Tibial nerve (tissue), 4 donors: Measurements from ENCODE around the gene GPR135.

ENCODE experiments used
- EP300 ChIP-seq, 2 donors: sonication (generic); formaldehyde crosslinking; IDR thresholded peaks; one replicate each; pipeline ENCODE4 v1.6.1; 2017; ENCODE audit warnings: antibody characterized with exemption in 2 of 2, mild to moderate bottlenecking in 1 of 2
- POLR2A ChIP-seq, 2 donors: fragments of 450-650 bp; IDR thresholded peaks; one replicate each; pipeline ENCODE4 v1.6.1; 2017; ENCODE audit warnings: antibody characterized with exemption in 2 of 2, mild to moderate bottlenecking in 2 of 2, moderate library complexity in 2 of 2
- TF ChIP-seq, protein P1 (sequence below), 5 experiments: fragments of 200-600 bp in 3 of 5; fragments of 450-650 bp in 2 of 5; sonication (generic) in 3 of 5; IDR thresholded peaks; one replicate each; pipeline ENCODE4 v1.5.1; 2016 to 2019; ENCODE audit warnings: antibody characterized with exemption in 5 of 5, mild to moderate bottlenecking in 3 of 5, moderate library complexity in 2 of 5

DNA sequence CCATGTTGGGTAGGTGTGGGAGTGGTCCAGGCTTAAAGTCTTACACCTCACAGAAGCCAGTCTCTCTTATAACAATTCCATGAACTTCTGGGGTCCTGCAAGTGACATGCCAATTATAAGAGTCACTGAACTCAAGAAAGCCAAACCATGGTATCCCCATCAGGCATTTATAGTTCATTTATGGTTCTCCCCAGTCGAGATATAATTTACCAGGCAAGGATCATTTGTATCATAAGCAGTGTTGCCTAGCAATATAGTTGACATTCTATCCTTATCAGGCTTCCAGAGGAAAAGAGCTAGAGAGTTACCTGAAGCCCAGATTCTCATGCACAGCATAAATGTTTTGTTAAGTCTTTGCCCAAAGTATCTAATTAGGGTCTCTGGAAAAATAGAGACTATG lies 27.2 kb upstream of the GPR135 start:
- TF ChIP-seq POLR2A (IDR thresholded peaks at IDR 0.05) (no peak), EP300 (IDR thresholded peaks at IDR 0.05) (no peak)
- TF ChIP-seq, protein P1, sequence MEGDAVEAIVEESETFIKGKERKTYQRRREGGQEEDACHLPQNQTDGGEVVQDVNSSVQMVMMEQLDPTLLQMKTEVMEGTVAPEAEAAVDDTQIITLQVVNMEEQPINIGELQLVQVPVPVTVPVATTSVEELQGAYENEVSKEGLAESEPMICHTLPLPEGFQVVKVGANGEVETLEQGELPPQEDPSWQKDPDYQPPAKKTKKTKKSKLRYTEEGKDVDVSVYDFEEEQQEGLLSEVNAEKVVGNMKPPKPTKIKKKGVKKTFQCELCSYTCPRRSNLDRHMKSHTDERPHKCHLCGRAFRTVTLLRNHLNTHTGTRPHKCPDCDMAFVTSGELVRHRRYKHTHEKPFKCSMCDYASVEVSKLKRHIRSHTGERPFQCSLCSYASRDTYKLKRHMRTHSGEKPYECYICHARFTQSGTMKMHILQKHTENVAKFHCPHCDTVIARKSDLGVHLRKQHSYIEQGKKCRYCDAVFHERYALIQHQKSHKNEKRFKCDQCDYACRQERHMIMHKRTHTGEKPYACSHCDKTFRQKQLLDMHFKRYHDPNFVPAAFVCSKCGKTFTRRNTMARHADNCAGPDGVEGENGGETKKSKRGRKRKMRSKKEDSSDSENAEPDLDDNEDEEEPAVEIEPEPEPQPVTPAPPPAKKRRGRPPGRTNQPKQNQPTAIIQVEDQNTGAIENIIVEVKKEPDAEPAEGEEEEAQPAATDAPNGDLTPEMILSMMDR (IDR thresholded peaks at IDR 0.05) = no peak
